Measurements from ENCODE around the gene HTR3B. TPM values are rescaled to one million over a fixed set of nuclear protein-coding genes. Genes with fewer than 3 reads are reported as not detected.
"Not testable (repeated sequence)": the region's sequence is repeated elsewhere in the genome, so short reads cannot be mapped to it uniquely, and the experiment has no call there.

HTR3B gene
- total RNA-seq, 1 experiment from 2014 or later: not detected

DNA sequence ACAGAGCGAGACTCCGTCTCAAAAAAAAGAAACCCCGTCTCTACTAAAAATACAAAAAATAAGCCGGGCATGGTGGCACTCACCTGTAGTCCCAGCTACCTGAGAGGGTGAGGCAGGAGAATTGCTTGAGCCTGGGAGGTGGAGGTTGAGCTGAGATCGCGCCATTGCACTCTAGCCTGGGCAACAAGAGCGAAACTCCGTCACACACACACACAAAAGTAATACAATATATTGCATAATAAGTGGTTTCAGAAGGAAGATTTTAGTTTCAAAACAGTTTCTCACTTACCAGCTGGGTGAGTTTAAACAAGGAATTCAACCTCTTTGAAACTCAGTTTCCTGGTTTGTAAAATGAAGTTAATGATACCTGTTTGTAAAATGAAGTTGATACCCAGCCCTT is 37.7 kb downstream of the HTR3B start:
- no peak for DNase-seq (ENCODE audit: low read depth)

DNA sequence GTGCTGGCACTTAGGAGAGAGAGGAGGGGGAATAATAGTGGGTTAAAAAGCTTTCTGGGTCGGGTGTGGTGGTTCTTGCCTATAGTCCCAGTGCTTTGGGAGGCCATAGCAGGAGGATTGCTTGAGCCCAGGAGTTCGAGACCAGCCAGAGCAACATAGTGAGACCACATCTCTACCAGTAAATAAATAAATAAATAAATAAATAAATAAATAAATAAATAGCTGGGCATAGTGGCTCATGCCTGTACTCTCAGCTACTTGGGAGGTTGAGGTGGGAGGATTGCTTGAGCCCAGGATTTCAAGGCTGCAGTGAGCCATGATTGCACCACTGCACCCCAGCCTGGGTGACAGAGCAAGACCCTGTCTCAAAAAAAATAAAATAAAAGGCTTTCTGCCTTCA is 41.6 kb downstream of the HTR3B start:
- not testable (repeated sequence) for DNase-seq (ENCODE audit: low read depth)

DNA sequence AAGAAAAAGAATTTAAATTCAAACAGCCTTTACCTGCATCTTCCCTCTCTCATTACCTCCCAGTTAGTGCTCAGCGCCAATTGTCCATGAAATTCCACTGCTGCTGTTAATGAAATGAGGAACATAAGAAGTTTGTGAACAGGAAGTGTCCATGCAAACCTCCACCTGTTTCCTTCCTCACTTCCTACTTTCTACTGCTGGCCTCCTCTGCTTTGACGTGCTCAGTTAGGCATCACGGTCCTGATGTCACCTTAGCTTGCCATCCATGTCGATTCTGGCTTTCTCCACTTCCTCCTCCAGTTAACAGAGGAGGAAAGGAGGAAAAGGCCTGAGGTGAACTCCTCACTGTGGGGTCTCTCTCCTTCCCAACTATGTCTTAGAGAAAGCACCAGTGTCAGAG is 43.4 kb downstream of the HTR3B start:
- DNase-seq (ENCODE audit: low read depth): no peak

DNA sequence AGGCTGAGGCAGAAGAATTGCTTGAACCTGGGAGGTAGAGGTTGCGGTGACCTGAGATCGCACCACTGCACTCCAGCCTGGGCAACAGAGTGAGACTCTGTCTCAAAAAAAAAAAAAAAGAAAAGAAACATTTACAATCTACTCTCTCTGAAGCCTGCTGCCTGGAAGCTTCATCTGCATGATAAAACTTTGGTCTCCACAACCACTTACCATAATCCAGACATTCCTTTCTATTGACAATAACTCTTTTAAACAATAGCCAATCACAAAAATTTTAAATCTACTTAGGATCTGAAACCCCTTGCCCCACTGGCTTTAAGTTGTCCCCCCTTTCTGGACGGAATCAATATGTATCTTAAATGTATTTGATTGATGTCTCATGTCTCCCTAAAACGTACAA is 45.3 kb downstream of the HTR3B start:
- DNase-seq (ENCODE audit: low read depth): no peak

DNA sequence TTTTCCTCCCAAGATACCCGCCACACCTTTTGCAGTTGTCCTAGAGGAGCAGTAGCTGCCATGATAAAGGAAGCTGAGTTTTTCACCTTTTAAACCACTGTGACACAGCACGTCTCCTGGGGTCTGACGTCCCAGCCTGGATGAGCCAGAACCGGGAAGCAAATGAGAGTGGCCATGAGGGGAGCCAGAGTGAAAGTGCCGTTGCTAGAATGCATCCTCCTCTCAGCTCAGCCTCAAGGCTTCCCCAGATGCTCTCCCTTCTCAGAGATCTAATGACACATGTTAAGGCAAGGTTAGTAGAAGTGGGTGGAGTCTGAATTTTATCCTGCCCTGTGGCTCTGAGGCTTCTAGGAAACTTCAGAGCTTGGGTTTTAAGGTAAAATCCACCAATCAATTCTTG is 46.9 kb downstream of the HTR3B start:
- DNase-seq (ENCODE audit: low read depth): no peak

DNA sequence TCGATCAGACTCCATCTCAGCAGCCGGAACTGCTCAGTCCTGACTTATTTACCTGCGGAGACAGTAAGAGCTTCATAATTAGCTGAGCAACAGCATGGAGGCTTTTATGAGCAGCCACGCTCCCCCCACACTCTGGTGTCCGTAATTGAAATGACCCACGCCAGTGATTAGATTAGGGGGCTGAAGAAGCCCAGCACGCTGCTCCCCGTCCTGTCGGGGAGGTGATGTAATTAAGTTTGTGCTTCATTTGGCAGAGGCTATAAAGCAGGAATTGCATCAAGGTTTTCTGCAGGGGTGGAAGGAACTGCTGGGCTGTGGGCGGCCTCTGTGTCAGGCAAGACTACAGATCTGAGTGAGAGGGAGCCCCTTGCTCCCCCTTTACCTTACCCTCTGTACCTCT is 47.5 kb downstream of the HTR3B start:
- no peak for DNase-seq (ENCODE audit: low read depth)

DNA sequence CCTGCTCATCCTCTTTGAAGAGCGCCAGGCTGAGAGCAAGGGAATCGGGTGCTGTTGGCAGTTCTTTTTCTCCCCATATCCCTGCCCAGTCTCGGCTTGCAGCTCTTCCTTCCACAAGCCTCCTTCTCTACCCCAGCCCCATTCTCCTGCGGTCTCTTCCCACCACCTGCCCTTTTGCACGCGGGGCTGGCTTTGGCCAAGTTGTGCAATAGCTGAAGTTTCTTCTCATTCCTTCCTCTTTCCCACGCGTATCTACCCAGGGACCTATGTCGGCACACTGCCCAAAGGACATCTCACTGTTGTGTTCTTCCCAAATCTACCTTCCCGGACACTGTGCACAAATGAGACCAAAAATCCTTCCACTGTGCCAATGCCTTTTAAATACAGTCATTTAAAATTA is 48.0 kb downstream of the HTR3B start:
- DNase-seq (ENCODE audit: low read depth): no peak

DNA sequence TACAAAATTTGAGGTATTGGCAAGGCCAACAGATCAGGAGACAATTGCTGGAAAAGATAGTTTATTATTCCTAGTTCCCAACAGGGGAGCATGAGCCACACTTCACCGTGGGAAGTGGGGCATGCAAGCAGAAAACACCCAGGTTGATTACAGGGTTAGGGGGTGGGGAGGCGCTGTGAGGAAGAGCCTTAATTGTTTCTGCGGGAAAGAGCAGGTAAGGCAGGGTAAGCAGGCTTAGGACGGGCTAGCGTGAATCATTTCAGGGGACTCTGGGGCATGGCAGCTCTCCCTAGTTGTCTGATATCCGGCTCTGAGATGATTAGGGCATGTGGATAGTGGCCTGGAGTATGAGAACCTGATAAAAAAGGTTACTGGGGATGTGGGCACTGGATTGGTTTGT is 49.6 kb downstream of the HTR3B start:
- DNase-seq (ENCODE audit: low read depth): no peak

DNA sequence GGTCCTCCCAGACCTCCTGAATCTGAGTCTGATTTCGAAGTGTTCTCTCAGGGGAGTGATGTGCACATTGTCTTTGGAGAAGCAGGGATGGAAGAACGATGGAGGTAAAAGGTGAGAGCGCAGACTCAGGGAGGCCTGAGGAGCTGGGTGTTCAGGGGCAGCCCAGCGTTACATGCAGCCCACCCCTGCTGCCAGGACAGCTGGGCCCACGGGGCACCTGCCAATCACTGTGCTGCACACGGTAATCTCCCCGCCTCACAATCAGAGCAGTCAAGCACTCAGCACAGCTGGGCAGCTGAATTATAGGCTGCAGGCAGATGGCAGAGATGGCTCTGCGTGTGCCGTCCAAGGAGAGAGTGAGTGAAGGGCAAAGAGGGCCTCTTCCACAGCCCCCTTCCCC is 52.4 kb downstream of the HTR3B start:
- no peak for DNase-seq (ENCODE audit: low read depth)

DNA sequence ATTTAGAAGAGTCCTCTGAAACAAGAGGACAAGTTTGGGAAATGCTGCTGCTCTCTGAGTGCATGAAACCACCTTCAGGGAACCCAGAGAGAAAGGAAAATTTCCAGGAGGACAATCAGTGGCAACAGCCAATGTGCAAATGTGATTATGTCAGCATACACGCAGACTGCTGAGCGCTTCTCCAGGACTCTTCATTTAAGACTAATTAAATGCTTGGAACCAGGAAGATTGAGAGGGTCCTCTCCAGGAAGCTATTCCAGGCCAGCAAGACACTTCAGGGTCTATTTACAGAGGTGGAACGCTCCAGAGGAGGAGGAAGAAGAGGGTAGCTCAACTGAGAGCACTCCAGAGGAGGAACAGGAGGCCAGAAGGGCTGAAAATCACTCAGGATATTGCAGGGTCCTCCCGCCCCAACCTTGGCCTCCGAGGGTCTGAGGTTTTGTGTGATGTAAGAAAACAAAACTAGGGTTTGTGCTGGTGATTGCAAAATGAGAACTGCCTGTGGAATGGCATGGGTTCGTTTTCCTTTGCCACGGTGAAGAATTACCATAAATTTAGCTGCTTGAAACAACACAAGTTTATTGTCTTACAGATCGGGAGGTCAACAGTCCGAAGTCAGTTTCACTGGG is 56.2 kb downstream of the HTR3B start:
- no peak for DNase-seq (ENCODE audit: low read depth)

DNA sequence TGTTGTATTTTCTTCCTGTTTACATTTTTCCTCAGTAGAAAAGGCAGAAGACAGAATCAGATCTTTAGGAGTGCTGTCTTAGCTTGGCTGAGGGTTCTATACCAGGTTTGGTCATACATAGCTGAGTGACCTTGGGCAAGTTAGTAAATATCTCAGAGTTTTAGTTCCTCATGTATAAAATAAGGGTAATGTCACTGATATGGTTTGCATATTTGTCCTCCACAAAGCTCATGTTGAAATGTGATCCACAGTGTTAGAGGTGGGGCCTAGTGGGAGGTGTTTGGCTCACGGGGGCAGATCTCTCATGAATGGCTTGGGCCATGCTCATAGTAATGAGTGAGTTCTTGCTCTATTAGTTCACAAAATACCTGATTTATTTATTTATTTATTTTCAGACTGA is 62.8 kb downstream of the HTR3B start:
- DNase-seq (ENCODE audit: low read depth): no peak

DNA sequence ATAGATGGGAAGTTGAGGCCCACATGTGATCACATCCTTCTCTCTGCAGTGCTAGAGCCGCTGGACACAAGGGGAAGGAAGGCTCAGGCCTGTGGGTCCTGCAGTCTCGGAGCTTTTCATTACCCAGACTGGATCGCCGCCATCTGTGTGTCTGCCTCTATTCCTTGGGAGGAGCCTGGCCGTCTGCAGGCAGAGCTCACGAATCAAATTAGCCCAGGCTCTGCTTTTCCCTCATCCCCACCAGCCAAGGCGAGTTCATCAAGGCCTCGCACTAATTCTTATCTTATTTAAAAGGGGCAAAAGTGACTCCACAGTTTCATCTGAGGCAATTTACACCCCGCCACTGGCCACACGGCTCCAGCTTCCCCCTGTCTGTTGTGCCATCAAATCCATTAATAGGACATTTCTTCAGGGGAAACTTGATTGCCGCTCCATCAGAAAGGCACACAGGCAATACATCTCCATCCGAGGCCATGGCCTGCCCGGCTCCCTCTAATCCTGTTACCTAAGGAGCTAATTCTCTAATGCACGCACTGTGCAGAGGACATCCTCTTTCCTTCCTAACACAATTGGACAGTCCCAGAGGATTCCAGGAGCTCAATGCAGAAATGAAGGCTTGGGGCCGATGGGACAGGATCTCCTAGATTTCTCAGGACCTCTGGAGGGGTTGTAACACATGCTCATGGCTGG is 67.1 kb downstream of the HTR3B start:
- DNase-seq (ENCODE audit: low read depth): no peak

DNA sequence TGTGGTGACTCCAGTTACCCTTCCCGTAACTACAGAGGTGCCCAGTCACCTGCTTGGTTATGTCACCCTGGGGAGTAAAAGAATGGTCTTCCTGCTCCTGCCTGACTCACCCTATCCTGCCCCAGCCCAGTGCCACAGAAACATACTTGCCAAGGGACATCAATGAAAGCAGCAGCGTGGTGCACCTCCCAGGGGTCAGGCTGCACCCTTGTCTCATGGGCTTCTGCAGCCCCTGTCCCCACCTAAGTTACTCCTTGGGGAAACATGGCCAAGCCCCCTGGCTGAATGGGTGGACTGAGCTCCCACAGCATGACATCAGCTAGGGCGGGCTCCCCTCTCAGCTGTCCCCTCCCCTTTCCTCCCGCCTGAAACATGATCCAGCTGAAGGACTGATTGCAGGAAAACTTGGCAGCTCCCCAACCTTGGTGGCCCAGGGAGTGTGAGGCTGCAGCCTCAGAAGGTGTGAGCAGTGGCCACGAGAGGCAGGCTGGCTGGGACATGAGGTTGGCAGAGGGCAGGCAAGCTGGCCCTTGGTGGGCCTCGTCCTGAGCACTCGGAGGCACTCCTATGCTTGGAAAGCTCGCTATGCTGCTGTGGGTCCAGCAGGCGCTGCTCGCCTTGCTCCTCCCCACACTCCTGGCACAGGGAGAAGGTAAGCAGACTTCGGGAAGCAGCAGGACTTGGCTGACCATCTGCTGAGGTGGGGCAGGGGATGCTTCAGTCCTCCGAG is 70.3 kb downstream of the HTR3B start, which contains the start of gene HTR3A:
TSS of gene HTR3A (plus strand) at position 368 of the 730 bp plus-strand sequence. CDS start at position 586, 218 bp downstream.
- DNase-seq (ENCODE audit: low read depth): peak; percentile 31

DNA sequence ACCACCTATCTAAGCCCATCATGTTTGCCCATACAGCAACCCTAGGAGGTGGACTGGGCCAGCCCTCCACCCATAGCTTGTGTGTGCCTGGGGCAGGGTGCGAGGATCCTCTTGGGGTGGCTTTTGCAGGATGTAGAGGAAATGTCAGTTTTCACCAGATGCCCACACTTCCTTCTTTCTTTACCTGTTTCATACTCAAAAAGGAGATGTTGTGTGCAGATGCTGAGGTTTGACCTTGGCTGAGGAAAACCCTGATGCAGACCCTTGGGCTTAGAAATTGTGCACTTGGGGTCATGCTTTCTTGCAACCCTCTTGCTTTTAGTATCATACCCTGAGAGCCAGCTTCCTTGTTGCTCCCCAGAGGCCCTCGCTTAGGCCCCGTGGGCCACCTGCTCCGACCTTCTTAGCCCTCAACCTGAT is 72.5 kb downstream of the HTR3B start:
- no peak for DNase-seq (ENCODE audit: low read depth)

DNA sequence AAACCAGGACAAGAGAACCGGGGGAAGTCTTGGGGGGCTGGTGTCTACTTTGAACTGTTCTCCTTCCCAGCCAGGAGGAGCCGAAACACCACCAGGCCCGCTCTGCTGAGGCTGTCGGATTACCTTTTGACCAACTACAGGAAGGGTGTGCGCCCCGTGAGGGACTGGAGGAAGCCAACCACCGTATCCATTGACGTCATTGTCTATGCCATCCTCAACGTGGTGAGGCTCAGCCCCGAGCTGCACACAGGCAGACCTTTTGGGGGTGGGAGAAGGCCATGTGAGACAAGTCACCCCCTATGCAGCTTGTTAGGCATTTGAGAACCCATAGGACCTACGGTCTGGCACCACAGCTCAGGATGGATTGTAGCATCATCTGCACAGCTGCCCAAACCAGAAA is 73.1 kb downstream of the HTR3B start:
- DNase-seq (ENCODE audit: low read depth): no peak

DNA sequence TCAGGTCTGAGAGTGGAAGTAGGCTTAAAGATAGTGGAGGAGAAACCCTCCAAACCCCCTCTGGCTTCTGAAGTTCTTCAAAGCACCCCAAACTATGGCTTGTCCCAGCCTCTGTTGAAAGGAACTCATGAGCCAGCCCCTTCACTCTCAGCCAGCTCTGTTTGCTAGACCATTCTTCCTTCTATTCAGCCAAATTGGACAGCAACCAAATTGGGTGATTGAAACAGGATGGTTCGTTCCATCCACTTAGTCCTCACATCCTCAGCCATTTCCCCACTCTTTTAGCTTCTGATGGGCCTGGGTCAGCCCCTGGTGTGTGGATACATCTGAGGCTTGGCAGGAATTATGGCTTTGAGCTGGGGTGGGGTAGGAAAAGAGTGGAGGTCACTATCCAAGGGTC is 74.8 kb downstream of the HTR3B start:
- no peak for DNase-seq (ENCODE audit: low read depth)

DNA sequence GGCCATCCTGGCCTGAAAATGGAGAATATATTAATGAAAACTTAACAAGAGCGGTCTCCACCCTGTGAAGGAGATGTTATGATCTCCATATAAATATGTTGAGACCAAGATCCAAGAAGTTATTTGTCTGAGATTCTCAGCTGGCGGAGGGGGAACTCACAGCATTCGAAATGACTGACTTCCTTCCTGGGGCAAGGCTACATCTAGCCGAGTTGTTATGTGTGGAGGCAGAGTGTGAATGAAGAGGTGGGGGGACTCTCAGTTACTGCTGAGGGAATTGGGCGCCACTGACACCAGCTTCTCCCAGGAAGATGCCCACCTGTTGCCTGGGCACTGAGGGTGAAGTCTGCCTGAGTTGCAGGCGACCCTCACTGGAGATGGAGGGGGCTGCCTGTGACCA is 76.2 kb downstream of the HTR3B start:
- no peak for DNase-seq (ENCODE audit: low read depth)

DNA sequence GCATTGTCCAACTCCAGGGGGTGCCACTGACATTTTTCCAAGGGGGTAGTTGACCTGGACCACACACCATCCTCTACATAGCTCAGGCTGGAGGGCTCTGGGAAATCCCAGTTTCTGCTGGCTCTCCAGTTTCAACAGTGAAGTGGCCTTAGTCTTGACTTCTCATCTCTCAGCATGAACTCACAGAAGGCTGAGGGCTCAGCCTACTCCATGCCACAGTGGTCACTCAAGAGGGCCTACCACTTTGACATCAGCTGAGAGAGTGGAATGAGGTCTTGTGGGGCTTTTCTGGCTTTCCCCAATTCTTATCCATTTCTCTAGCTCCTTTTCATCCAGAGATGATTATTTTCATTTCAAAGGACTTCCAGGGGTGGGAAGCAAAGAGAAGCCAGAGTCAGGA is 77.7 kb downstream of the HTR3B start:
- no peak for DNase-seq (ENCODE audit: low read depth)

DNA sequence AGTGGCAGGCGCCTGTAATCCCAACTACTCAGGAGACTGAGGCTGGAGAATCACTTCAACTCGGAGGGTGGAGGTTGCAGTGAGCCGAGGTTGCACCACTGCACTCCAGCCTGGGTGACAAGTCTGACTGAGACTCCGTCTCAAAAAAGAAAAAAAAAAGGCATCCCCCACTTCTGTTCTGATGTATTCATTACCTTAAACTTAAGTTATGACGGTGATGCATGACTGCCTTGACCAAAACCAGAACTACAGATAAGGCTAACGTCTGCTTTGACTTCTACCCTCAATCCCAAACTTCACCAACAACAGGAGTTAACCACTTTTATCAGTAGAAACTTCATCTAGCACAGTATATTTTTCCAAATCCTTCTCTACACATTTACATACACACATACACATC is 80.2 kb downstream of the HTR3B start:
- DNase-seq (ENCODE audit: low read depth): no peak

DNA sequence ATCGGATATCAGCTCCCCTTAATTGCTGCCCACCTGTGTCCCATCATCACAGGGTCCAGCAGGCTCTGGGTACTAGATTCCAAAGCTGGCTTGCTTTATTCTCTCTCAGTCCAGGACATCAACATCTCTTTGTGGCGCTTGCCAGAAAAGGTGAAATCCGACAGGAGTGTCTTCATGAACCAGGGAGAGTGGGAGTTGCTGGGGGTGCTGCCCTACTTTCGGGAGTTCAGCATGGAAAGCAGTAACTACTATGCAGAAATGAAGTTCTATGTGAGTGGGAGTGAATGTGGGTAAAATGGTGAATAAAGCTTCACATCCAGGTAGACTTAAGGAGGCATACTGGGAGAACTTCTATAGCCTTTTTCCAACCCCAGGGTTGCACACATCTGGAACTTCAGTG is 81.3 kb downstream of the HTR3B start:
- no peak for DNase-seq (ENCODE audit: low read depth)

DNA sequence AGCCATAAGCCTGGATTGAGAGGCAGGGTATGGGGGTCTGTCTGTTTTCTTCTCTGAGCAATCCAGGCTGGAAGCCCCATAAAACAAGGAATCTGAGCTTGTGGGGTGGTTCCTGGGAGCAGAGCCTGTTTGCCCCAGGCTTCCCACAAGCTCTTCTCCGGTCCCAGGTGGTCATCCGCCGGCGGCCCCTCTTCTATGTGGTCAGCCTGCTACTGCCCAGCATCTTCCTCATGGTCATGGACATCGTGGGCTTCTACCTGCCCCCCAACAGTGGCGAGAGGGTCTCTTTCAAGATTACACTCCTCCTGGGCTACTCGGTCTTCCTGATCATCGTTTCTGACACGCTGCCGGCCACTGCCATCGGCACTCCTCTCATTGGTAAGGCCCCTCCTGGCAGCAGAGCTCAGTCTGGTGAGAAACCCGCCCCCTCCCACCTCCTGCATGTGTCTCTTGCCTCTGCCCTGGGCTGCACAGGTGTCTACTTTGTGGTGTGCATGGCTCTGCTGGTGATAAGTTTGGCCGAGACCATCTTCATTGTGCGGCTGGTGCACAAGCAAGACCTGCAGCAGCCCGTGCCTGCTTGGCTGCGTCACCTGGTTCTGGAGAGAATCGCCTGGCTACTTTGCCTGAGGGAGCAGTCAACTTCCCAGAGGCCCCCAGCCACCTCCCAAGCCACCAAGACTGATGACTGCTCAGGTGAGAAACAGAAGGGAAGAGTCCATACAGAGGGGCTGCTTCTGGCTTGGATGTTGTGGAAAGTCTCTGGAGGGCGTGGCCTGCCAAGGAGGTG is 82.0 kb downstream of the HTR3B start:
- no peak for DNase-seq (ENCODE audit: low read depth)

DNA sequence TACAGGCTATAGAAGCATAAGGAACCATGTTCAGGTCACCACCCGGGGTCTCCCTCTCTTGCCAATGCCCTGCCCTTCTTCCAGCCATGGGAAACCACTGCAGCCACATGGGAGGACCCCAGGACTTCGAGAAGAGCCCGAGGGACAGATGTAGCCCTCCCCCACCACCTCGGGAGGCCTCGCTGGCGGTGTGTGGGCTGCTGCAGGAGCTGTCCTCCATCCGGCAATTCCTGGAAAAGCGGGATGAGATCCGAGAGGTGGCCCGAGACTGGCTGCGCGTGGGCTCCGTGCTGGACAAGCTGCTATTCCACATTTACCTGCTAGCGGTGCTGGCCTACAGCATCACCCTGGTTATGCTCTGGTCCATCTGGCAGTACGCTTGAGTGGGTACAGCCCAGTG is 84.8 kb downstream of the HTR3B start:
- DNase-seq (ENCODE audit: low read depth): no peak

All from RPMI7951 (cell line).